CD14-positive monocyte (primary cell): ENCODE data around the gene VPS18. TPM values are rescaled to one million over a fixed set of nuclear protein-coding genes. Genes with fewer than 3 reads are reported as not detected.

Source experiments
- DNase-seq, 3 donors: peaks; one replicate each; pipeline ENCODE4 v3.0.0-alpha.2; 2011 to 2022
- H2AFZ ChIP-seq: 2 replicates; pipeline ENCODE4 v1.6.0; 2012; ENCODE audit warnings: mild to moderate bottlenecking, low read depth, low read length, inconsistent platforms; ENCODE audit not compliant: insufficient read depth, poor library complexity, severe bottlenecking
- H3K27ac ChIP-seq, 2 donors: 1 replicate in 1 of 2; 2 replicates in 1 of 2; pipeline ENCODE4 v1.5.1; 2012 to 2013; ENCODE audit warnings: low read length in 2 of 2, control low read depth in 1 of 2, inconsistent platforms in 1 of 2, low read depth in 1 of 2, mild to moderate bottlenecking in 1 of 2
- H3K27me3 ChIP-seq, 2 donors: one replicate each; pipeline versions ENCODE4 v1.6.0 to v1.6.1; 2011 to 2013; ENCODE audit warnings: low read length in 2 of 2; ENCODE audit not compliant: control insufficient read depth in 2 of 2, insufficient read depth in 2 of 2
- H3K36me3 ChIP-seq, 2 donors: replicated peaks in 1 of 2; 1 replicate in 1 of 2; 2 replicates in 1 of 2; pipeline versions ENCODE4 v1.5.1 to v1.6.1; 2012 to 2013; ENCODE audit warnings: low read length in 2 of 2, control low read depth in 1 of 2, inconsistent platforms in 1 of 2, mild to moderate bottlenecking in 1 of 2; ENCODE audit not compliant: insufficient read depth in 2 of 2, control insufficient read depth in 1 of 2
- H3K4me1 ChIP-seq, 2 donors: 1 replicate in 1 of 2; 2 replicates in 1 of 2; pipeline versions ENCODE4 v1.5.1 to v1.6.1; 2012 to 2013; ENCODE audit warnings: low read length in 2 of 2, control low read depth in 1 of 2, inconsistent platforms in 1 of 2, mild to moderate bottlenecking in 1 of 2, moderate library complexity in 1 of 2; ENCODE audit not compliant: insufficient read depth in 2 of 2, control insufficient read depth in 1 of 2
- H3K4me2 ChIP-seq: replicated peaks from 2 replicates; pipeline ENCODE3; 2012; ENCODE audit warnings: low read length, moderate library complexity, mild to moderate bottlenecking; ENCODE audit not compliant: poor library complexity, severe bottlenecking; ENCODE audit errors: extremely low read depth
- H3K4me3 ChIP-seq, 3 experiments: fragments of 200-600 bp in 1 of 3; sonication (generic) in 1 of 3; replicated peaks in 1 of 3; 1 replicate in 2 of 3; 2 replicates in 1 of 3; pipeline ENCODE4 v1.5.1; 2011 to 2013; ENCODE audit warnings: low read length in 3 of 3, mild to moderate bottlenecking in 3 of 3, control low read depth in 2 of 3, low read depth in 2 of 3, inconsistent platforms in 1 of 3, moderate library complexity in 1 of 3
- H3K79me2 ChIP-seq: 2 replicates; pipeline ENCODE4 v1.6.0; 2012; ENCODE audit warnings: mild to moderate bottlenecking, control low read depth, inconsistent platforms, low read length, moderate library complexity; ENCODE audit not compliant: insufficient read depth
- H3K9ac ChIP-seq: 2 replicates; pipeline ENCODE4 v1.6.0; 2017; ENCODE audit warnings: low read length, mild to moderate bottlenecking; ENCODE audit not compliant: insufficient read depth, poor library complexity, severe bottlenecking
- H3K9me3 ChIP-seq, 2 donors: replicated peaks in 1 of 2; 1 replicate in 1 of 2; 2 replicates in 1 of 2; pipeline versions ENCODE4 v1.5.1 to v1.6.1; 2012 to 2013; ENCODE audit warnings: low read length in 2 of 2, control low read depth in 1 of 2; ENCODE audit not compliant: control insufficient read depth in 1 of 2, insufficient read depth in 1 of 2
- H4K20me1 ChIP-seq: 2 replicates; pipeline ENCODE4 v1.6.0; 2012; ENCODE audit warnings: mild to moderate bottlenecking, low read length, control low read depth, moderate library complexity; ENCODE audit not compliant: insufficient read depth
- H3K27ac Mint-ChIP-seq, 7 donors: one replicate each; pipeline ENCODE4 v1.8.0; 2020; ENCODE audit warnings: mild to moderate bottlenecking in 7 of 7, mixed read lengths in 7 of 7, moderate library complexity in 6 of 7, inconsistent platforms in 2 of 7
- H3K27me3 Mint-ChIP-seq, 3 donors: one replicate each; pipeline ENCODE4 v1.8.0; 2021 to 2022; ENCODE audit warnings: low read depth in 3 of 3, mild to moderate bottlenecking in 3 of 3, mixed read lengths in 3 of 3, moderate library complexity in 3 of 3, inconsistent platforms in 1 of 3
- H3K36me3 Mint-ChIP-seq, 2 donors: one replicate each; pipeline ENCODE4 v1.8.0; 2020; ENCODE audit warnings: mixed read lengths in 2 of 2, inconsistent platforms in 1 of 2, mild to moderate bottlenecking in 1 of 2
- H3K4me1 Mint-ChIP-seq: one replicate; pipeline ENCODE4 v1.8.0; 2020; ENCODE audit warnings: mild to moderate bottlenecking, mixed read lengths
- H3K4me3 Mint-ChIP-seq, 2 donors: one replicate each; pipeline ENCODE4 v1.8.0; 2020; ENCODE audit warnings: mild to moderate bottlenecking in 2 of 2, mixed read lengths in 2 of 2, moderate library complexity in 1 of 2
- H3K9me3 Mint-ChIP-seq, 7 donors: one replicate each; pipeline ENCODE4 v1.8.0; 2020 to 2022; ENCODE audit warnings: mixed read lengths in 7 of 7, mild to moderate bottlenecking in 6 of 7, moderate library complexity in 6 of 7, inconsistent platforms in 2 of 7
- WGBS: methylation state at CpG from one replicate; pipeline ENCODE4 v1.1.5; 2013; ENCODE audit warnings: missing lambda C conversion rate; ENCODE audit not compliant: insufficient coverage; 5-methylcytosine and 5-hydroxymethylcytosine counted together
- intact Hi-C, 2 donors: fragments of 100-400 bp; cut with micrococcal nuclease; formaldehyde crosslinking; loops; one replicate each; pipeline versions ENCODE4 v1.15.0 to v1.15.1; 2023
- polyA plus RNA-seq, 3 donors: library from polyadenylated mRNA; depleted of rRNA in 1 of 3; unstranded in 2 of 3; stranded (reverse) in 1 of 3; fragments of 300-500 nt in 2 of 3; fragments of >200 nt in 1 of 3; fragmentation: Illumina TruSeq in 2 of 3; gene quantifications; 1 replicate in 2 of 3; 2 replicates in 1 of 3; pipeline ENCODE4 v1.2.3, GENCODE V29; 2012 to 2021
- TF ChIP-seq, protein P1 (sequence below): fragments of 200-600 bp; IDR thresholded peaks from one replicate; pipeline ENCODE4 v1.8.0; 2022; ENCODE audit warnings: antibody characterized with exemption, mild to moderate bottlenecking

Gene VPS18
- polyA plus RNA-seq, 3 donors = 12.1 to 22.8 (median 21.8) TPM

DNA sequence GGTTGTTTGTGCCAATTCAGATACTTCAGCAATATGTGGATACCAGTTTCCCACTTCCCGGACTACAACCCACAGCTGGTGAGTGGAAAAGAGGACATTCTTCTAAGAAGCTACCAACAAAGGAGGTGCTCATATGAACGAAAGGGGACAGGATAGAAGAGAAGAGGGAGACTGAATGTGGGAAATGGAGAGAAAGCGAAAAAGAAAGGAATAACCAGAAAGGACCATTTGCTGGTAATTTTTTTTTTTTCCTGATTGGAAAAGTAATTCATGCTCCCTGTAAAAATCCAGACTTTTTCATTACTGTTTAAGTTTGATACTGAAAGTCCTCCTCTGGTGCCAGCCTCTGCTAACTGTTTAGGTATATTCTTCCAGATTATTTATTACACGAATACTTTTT, 57.5 kb downstream of the VPS18 start:
- no peak overlapping the region for H3K4me3 Mint-ChIP-seq
- Histone ChIP-seq H3K27ac (no peak overlapping the region), H3K4me3 (no peak overlapping the region), H3K79me2 (no peaks in the 10 kb centered on the region), H2AFZ (no peak overlapping the region), H3K27me3 (peaks cover 0 to 9% of the 10 kb centered on the region in 2 donors), H3K4me1 (peaks cover 16 to 19% of the 10 kb centered on the region in 2 donors), H3K36me3 (no peaks in the 10 kb centered on the region), H3K9ac (no peak overlapping the region), H3K9me3 (no peaks in the 10 kb centered on the region), H4K20me1 (no peaks in the 10 kb centered on the region), H3K4me2 (no peak overlapping the region)
- DNase-seq = no peak
- peaks cover 22% of the 10 kb centered on the region for H3K4me1 Mint-ChIP-seq
- intact Hi-C loops = no loop called here
- TF ChIP-seq, protein P1, sequence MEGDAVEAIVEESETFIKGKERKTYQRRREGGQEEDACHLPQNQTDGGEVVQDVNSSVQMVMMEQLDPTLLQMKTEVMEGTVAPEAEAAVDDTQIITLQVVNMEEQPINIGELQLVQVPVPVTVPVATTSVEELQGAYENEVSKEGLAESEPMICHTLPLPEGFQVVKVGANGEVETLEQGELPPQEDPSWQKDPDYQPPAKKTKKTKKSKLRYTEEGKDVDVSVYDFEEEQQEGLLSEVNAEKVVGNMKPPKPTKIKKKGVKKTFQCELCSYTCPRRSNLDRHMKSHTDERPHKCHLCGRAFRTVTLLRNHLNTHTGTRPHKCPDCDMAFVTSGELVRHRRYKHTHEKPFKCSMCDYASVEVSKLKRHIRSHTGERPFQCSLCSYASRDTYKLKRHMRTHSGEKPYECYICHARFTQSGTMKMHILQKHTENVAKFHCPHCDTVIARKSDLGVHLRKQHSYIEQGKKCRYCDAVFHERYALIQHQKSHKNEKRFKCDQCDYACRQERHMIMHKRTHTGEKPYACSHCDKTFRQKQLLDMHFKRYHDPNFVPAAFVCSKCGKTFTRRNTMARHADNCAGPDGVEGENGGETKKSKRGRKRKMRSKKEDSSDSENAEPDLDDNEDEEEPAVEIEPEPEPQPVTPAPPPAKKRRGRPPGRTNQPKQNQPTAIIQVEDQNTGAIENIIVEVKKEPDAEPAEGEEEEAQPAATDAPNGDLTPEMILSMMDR = no peak
- peaks cover 15 to 22% (median 20%) of the 10 kb centered on the region in 3 donors for H3K27me3 Mint-ChIP-seq
- no peaks in the 10 kb centered on the region for H3K36me3 Mint-ChIP-seq
- no CpG with 5 or more reads among the region's 4 CpGs for WGBS
- no peaks in the 10 kb centered on the region for H3K9me3 Mint-ChIP-seq
- H3K27ac Mint-ChIP-seq = no peak overlapping the region

DNA sequence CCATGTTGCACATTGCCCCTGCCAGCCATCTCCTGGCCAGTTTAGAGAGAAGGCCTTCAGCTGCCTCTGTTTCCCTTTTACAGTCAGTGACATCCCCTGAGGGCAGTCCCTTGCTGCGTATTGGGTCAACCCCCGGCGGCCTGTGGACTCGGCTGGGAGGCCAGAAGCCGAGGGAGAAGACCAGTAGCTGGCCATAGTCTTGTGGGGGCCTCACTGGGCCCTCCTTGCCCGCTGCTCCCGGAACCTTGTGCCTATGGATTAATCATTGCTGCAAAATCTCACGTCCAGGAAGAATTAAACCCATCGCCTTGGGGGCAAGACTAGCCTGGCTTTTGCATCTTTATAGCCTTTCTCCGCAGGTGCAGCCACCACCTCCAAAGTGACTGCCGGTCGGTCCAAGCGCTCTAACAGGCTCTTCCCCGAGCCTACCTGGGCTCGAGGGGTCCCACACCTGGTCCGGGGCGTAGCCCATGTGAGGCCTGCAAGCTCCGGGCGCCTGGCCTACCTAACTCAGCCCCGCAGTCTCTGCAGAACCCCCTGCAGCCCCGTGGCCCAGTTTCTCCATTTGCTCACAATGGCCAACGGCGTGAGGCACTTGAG, 58.2 kb downstream of the VPS18 start:
- peaks cover 15 to 22% (median 21%) of the 10 kb centered on the region in 3 donors for H3K27me3 Mint-ChIP-seq
- WGBS = 60% methylated on average over 22 of the region's 23 CpGs
- H3K27ac Mint-ChIP-seq = peak overlapping the region in 2 of 7 donors; percentile 50 to 75

More for the DNA sequence above, 58.2 kb downstream of the VPS18 start:
- Mint-ChIP-seq H3K4me3 (peak overlapping the region; percentile 86 to 93), H3K36me3 (no peaks in the 10 kb centered on the region), H3K4me1 (peaks cover 22% of the 10 kb centered on the region), H3K9me3 (peaks cover 0 to under 1% (median 0%) of the 10 kb centered on the region in 7 donors)
- TF ChIP-seq, protein P1 = no peak
- no peaks in the 10 kb centered on the region for H3K36me3 ChIP-seq
- H3K9me3 ChIP-seq = no peaks in the 10 kb centered on the region
- H3K4me3 ChIP-seq = peak overlapping the region; percentile 31 to 81 (median 79)
- H3K4me2 ChIP-seq = peak overlapping the region; percentile 97
- H3K9ac ChIP-seq = peak overlapping the region; percentile 60
- intact Hi-C loops = no loop called here
- H2AFZ ChIP-seq = peak overlapping the region; percentile 93
- no peaks in the 10 kb centered on the region for H3K79me2 ChIP-seq
- H3K27me3 ChIP-seq = peaks cover 0 to 9% of the 10 kb centered on the region in 2 donors
- peak overlapping the region; percentile 19 to 58 for H3K27ac ChIP-seq
- H4K20me1 ChIP-seq = no peaks in the 10 kb centered on the region
- DNase-seq = no peak
- peaks cover 16 to 19% of the 10 kb centered on the region in 2 donors for H3K4me1 ChIP-seq
